Mammary epithelial cell (primary cell): ENCODE results near the gene PRKCA.

Experiments
- CTCF ChIP-seq, 2 donors: IDR thresholded peaks in 1 of 2; conservative IDR thresholded peaks in 1 of 2; 2 replicates each; pipeline ENCODE4 v1.5.1; 2011 to 2012; ENCODE audit warnings: inconsistent platforms in 2 of 2, low read length in 2 of 2, mild to moderate bottlenecking in 2 of 2, control low read depth in 1 of 2, low read depth in 1 of 2; ENCODE audit not compliant: insufficient read depth in 1 of 2; ENCODE audit errors: extremely low read depth in 1 of 2
- EZH2 ChIP-seq: IDR thresholded peaks from 2 replicates; pipeline ENCODE4 v1.6.1; 2012; ENCODE audit warnings: low read length, inconsistent platforms, borderline replicate concordance

GRCh38 chr17:66677201-66677981 lies 375.0 kb downstream of the PRKCA start:
- no peak for TF ChIP-seq EZH2
- no peak for TF ChIP-seq CTCF (conservative IDR thresholded peaks at IDR 0.05 in 1 of 2, IDR thresholded peaks at IDR 0.05 in 1 of 2; ENCODE audit: extremely low read depth in 1 of 2, insufficient read depth in 1 of 2, low read depth in 1 of 2, low read length in 2 of 2)
